Measurements from ENCODE around the gene ZNF213.

DNA sequence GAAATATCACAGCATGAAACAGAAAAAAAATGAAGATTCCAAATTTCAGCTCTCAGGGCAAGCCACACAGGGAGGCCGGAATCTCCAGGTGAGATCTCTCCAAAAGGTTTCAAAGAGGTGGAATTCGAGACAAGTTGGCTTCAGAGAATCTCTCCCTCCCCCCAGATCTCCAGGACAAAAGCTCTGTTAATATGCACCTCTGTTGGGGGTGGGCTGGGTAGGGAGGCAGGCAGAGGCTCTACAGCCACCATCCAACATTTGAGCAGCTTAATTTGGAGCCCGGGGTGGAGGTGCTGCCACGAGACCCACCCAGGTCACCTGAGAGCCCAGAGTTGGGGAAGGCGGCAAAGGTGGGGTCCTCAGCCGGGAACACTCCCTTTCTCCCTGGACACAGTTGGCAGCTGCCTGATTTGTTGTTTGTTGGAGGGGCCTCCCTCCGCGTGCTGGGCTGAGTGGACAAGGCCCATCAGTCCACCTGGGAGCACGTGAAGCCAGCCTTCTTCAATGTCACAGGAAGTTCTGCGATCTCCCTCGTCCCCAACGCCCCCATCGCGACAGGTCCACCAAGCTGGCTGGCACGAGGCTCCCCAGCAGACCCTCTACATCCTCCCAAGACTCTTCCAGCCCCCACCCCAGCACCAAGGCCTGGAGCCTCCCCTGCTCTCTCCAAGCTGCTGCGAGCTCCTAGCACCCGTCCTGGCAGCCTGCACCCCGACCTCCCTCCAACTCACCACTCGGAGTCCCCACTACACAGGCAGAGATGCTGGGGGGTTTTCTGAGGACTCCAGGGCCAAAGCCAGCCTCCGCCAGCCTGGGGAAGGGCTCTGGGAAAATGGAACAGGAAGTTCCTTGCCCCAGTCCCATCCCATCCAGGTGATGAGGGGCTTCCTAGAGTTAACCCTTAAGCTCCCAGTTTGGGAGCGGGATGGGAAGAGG is 36.1 kb upstream of the ZNF213 start, which contains the start of gene ZSCAN10:
- TF ChIP-seq CTCF (IDR thresholded peaks at IDR 0.05 in 8 of 11, conservative IDR thresholded peaks at IDR 0.05 in 3 of 11) (no peak), POLR2A (IDR thresholded peaks at IDR 0.05) (no peak), POLR2AphosphoS5 (IDR thresholded peaks at IDR 0.05) (no peak)
